ENCODE measurements around the gene APRT.

- TF ChIP-seq POLR2A (IDR thresholded peaks at IDR 0.05; ENCODE audit: low read depth, low read length) (no peak), POLR2AphosphoS5 (IDR thresholded peaks at IDR 0.05; ENCODE audit: low read depth, low read length) (no peak), TAF1 (IDR thresholded peaks at IDR 0.05; ENCODE audit: borderline replicate concordance, low read depth, low read length) (no peak)
These were observed 29.0 kb upstream of the APRT start for GRCh38 chr16:88840600-88841215.
